SK-N-MC (cell line): ENCODE data around the gene FAN1.

Experiments
- EZH2 ChIP-seq: fragments of 200-600 bp; sonication (generic); IDR thresholded peaks from one replicate; pipeline ENCODE4 v1.6.1; 2017; ENCODE audit warnings: antibody characterized with exemption
- POLR2AphosphoS5 ChIP-seq: IDR thresholded peaks from 2 replicates; pipeline ENCODE4 v1.6.1; 2012; ENCODE audit warnings: mild to moderate bottlenecking, low read depth, low read length, borderline replicate concordance

- TF ChIP-seq EZH2 (no peak), POLR2AphosphoS5 (no peak)
Measured at GRCh38 chr15:30984542-30984941, 80.8 kb downstream of the FAN1 start.
